ENCODE measurements around the gene SNTA1.
"Not testable (repeated sequence)": the region's sequence is repeated elsewhere in the genome, so short reads cannot be mapped to it uniquely, and the experiment has no call there.

SNTA1 gene

DNA sequence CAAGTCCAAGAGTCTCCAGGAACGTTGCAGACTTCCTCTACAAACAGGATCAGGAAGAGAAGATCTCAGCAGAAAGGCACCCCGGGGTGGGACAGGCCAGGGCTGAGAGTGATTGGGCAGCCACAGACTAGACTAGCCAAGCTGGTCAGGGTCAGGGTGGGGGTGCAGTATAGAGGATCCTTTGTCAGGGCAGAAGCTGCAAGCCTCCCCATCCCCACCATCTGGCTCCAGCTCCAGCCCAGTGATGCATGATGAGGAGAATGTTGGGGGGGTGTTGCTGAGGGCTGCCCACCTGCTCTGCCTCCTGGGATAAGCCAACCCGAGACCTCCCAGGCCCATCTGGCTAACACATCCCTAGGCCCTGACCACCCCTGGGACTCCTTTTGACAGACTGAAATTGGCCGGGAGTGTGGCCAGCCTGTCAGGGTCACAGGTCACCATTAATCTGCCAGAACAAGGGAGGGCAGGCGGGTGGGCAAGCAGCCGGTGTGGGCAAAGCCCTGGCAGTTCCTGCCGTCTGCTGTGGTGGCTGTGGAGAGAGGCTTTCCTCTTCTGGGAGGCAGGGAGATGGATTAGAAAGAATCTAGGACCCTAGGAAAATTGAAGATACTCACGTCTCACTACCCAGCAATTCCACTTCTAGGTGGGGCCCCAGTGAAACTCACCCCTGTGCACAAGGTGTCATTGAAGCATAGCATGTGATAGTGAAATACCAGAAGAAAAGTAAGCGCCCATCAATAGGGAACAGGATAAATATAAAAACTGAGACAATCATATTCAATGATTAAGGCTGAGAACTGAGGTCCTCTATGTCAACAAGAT is 22.1 kb upstream of the SNTA1 start:
- no peak for DNase-seq

DNA sequence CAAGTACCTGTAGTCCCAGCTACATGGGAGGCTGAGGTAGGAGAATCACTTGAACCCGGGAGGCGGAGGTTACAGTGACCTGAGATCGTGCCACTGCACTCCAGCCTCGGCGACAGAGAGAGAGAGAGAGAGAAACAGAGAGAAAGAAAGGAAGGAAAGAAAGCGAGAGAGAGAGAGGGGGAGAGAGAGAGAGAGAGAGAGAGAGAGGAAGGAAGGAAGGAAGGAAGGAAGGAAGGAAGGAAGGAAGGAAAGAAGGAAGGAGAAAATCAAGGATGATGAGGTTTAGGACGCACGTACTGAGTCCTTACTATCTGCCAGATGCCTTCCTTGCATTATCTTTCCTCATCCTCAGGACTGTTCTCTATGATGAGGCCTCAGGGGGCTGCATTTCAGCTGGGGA is 21.2 kb upstream of the SNTA1 start:
- DNase-seq = not testable (repeated sequence)

DNA sequence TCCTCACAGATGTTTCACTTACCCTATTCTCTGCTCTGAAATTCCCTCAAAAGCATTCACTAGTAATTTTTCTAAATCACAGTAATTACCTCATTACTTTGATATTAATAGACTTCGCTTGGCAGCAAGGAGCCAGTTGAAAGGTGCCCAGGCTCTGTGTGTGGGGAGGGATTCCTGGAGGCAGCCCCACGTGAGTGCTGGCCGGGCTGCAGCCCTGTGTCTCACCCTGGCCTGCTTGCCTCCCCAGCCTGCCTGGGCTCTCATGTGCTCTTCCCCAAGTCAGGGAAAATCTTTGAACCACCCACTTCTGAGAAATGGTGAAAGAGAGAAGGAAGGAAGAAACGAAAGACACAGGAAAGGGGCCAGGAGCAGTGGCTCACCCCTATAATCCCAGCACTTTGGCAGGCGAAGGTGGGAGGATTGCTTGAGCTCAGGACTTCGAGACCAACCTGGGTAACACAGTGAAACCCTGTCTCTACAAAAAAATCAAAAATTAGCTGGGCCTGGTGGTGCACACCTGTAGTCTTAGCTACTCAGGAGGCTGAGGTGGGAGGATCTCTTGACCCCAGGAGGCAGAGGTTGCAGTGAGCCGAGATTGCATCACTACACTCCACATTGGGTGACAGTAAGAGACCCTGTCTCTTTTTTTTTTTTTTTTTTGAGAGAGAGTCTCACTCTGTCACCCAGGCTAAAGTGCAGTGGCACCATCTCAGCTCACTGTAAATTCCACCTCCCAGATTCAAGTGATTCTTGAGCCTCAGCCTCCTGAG is 20.0 kb upstream of the SNTA1 start:
- no peak for DNase-seq

DNA sequence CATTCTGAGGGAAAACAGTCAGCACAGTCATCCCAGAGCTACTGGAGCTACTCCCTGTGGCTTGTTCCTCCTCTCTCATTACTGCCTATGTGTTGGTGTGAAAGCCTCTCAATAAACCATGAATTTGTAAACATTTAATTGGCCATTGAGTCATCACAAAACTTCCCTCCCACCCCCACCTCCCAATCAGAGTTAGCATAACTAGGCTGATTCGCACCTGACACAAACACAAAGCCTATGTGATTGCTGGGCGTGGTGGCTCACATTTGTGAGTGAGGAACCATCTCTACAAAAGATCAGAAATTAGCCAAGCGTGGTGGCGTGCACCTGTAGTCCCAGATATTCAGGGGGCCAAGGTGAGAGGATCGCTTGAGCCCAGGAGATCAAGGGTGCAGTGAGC is 17.1 kb upstream of the SNTA1 start:
- no peak for DNase-seq

DNA sequence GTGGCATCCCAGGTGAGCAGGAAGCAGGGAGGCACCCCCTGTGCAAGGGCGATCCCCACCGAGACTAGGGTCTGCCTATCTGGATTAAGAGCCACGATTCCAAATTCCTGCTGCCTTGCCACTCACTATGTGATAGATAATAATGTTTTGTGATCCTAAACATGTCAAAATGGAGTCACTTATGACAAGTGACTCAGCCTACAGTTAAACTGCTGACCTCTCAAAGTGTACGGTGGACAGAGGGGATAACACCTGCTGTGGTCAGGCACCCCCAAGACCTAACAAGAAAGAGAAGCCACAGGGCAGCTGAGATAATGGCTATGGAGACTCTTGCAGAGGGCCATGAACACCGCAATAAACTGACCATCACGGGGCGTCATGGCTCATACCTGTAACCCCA is 16.0 kb upstream of the SNTA1 start:
- DNase-seq = no peak

DNA sequence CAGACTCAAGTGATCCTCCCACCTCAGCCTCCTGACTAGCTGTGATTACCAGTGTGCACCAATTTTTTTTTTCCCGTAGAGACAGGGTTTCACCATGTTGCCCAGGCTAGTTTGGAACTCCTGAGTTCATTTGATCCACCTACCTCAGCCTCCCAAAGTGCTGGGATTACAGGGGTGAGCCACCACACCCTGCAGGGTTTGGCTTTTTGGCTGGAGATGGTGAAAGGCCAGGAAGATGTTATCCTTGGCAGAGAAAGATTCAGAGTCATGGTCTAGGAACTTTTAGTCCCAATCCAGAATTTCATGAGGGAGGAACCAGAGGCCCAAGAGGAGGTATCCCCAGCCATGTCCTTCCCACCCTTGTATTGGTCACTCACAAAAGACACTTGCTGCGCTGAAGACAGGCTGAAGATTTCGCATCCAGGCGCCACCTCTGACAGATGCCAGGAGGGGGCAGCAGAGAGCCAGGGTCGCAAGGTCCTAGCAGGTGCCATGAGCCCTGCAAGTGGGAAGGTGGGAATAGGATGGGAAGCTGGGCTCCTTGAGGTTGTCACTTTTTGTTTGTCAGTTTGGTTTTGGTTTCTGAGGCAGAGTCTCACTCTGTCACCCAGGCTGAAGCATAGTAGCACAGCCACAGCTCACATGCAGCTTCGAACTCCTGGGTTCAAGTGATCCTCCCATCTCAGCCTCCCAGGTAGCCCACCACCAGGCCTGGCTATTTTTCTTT is 13.5 kb upstream of the SNTA1 start:
- DNase-seq = peak; percentile 38

DNA sequence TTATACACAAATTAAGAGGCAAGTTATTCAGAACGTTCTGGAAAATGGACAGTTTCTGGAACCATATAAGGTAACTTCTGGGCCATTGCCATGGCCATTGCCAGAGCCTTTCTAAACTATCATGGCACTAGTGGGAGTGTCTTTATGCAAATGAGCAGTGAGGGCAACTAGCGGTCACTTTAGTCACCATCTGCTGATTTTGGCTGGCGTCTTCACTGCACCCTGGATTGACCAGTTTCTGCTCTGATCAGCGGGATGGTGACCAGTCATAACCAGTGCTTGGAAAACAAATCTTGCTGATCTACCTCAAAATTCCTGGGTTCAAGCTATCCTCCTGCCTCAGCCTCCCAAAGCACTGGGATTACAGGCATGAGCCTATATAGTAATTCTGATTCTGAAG is 7.3 kb upstream of the SNTA1 start:
- no peak for DNase-seq

DNA sequence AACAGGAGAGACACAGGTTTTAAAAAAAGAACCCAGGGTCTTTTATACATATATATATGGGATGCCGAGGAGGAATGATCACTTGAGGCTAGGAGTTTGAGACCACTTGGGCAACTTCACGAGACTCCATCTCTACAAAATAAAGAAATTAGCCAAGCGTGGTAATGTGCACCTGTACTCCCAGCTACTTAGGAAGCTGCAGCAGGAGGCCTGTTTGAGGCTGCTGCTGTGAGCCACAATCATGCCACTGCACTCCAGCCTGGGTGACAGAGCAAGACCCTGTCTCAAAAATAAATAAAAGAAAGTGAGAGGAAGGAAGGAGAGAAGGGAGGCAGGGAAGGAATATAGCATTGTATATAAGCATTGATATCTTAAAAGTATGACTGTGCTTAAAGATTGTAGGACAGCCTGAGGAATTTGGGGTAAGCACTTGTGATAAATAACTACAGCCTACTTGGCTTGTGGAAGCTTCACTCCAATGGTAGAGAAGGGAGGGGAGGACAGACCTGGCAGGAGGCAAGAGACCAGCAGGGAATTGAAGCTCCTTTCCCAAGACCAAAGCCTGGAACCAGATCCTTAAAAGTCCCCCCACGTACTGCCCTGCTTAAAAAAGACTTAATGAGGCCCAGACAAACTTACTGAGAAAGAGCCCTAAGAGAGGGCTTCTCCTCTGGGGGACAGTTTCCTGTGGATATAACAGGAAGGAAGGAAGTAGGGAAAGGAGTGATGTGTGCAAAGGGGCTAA is 2.5 kb upstream of the SNTA1 start:
- no peak for DNase-seq

DNA sequence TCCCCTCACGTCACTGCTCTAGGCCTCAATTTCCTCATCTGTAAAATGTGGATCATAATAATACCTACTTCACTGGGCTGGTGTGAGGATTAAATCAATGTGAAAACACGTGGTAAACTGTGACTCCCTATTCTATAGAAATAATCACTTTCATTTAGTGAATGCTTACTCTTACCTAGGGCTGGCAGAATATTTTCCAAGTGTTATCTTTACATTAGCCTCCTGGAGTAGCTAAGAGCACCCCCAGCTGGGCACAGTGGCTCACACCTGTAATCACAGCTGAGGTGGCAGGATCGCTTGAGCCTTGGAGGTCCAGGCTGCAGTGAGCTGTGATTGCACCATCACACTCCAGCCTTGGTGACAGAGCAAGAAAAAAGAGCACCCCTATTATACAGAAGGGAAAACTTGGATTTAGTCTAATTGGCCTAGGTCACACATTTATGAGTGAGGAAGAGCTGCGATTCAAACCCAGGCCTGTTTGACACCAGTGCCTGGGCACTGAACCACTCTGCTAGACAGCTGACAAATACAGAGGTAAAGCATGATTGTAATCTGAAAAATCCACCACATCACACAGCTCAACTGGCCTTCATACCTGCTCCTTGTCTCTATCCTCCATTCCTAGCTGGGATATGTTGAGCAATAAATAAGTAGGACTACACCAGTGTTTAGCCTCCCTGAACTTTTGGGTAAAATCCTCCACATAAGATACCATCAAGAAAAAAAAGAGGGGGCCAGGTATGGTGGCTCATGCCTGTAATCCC is 1.4 kb upstream of the SNTA1 start:
- no peak for DNase-seq

DNA sequence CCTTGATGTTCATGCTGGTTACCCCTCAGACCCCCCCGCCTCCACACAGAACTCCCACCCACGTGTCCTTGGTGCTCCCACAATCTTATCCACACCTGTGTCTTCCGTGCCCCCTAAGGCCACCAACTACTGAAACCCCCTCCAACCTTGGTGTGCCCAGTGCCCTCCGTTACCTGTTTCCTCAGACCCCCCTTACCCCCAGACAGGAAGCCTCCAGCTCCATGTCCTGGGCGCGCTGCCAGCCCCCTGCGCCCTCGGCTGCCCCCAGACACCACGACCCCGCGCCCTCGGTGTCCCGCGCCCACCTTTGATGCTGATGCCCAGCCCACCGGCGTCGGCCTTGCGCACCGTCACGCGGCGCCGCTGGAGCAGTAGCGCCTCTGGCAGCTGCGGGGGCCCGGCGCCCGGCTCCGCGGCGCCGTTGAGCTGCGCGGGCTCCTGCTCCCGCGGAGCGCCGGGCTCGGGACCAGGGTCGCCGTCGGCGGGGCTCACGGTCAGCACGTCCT is 504 bp downstream of the SNTA1 start:
- no peak for DNase-seq

DNA sequence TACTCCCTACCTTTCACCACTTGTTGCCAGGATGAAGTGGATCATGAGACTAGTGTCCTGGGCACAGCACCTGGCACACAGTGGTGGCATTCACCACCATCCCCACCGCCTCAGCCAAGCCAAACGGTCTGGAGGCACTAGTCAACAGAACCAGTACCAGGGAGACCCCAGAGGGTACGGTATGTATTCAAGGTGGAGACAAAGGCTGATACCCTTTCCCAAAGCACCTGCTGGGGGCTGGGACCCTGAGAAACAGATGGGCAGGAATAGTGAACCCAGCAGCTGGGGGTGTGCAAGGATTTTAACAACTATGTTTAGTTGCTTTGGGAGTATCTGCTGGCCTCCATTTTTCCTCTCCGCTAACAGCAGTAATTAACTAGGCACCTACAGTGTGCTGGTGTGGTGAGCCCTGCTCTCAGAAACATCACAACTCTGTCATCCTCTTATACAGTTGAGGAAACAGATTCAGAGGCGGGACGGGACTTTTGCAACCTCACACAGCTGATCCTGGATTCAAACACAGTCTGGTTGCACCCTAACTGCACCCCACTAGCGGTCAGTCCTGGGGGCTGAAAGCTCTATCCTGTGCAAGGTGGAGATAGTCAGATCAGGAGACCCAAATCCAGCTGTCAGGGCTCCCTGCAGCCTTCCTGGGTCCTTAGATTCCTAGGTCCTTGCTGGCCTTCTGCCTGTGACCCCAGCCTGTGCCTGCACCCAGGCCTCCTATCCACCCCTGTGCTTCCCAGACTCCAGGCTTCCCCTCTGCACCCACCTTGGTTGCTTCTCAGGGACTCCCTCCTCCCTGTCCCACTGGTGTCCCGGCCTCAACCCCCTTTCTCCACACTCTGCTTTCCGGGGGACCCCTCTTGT is 1.2 kb downstream of the SNTA1 start:
- no peak for DNase-seq

DNA sequence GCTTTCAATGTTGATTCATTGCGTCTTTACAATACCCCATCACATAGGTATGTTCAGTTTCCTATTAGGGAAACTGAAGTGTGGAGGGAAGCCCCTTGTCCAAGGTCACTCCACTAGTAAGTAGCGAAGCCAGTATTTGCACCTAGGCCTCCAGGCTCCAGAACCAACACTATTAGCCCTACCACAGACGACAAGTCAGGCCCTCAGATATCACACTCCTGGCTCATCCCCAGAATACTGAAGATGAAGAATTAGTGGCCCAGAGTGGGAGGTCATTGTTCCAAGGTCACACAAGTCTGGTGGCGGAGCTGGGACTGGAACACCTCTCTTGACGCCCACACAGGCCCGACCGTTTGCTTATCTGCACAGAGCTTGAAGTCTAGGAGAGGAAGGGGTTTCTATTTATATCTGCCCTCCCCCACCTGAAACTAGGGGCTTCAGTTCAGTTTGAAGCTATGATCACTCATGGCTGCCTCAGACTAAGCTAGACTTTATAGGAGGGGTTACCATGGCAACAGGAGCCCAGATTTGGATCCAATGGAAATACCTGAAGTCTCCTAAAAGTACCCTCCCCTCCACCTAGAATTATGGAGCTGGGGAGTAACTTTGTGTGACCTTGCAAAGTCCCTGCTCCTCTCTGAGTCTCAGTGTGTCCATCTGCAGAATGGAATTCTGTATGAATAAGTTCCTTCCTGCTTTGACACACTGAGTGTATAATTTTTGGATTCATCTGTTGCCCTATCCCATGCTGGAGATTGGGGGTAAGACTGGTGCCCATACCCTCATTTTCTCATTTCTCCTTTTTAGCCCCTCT is 2.2 kb downstream of the SNTA1 start:
- DNase-seq = no peak

DNA sequence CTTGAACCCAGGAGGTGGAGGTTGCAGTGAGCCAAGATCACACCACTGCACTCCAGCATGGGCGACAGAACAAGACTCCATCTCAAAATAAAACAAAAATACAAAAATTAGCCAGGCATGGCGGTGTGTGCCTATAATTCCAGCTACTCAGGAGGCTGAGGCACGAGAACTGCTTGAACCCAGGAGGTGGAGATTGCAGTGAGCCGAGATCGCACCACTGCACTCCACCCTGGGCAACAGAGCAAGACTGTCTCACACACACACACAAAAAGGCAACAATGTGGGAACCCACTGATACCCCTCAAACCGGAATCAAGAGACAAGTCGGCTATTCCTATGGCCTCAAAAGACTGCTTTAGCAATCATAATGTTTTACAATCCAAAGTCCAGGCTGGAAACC is 3.0 kb downstream of the SNTA1 start:
- not testable (repeated sequence) for DNase-seq

DNA sequence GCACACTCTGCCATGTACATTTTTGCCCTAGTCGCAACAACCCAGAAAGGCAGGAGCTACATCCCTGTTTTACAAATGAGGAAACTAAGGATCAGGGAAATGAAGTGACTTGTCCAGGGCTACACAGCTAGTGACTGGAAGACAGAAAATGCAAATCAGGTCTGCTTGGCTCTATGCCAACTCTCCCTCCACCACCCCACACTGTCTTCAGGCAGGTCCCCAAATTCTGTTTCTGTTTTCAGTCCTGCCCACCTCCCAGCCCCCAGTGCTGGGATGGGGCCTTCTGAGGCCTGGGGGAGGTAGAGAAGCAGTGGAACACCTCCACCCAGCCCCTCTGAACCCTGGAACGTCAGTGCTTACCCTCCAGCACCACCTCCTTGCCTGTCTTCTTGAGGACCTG is 5.1 kb downstream of the SNTA1 start:
- DNase-seq = no peak

DNA sequence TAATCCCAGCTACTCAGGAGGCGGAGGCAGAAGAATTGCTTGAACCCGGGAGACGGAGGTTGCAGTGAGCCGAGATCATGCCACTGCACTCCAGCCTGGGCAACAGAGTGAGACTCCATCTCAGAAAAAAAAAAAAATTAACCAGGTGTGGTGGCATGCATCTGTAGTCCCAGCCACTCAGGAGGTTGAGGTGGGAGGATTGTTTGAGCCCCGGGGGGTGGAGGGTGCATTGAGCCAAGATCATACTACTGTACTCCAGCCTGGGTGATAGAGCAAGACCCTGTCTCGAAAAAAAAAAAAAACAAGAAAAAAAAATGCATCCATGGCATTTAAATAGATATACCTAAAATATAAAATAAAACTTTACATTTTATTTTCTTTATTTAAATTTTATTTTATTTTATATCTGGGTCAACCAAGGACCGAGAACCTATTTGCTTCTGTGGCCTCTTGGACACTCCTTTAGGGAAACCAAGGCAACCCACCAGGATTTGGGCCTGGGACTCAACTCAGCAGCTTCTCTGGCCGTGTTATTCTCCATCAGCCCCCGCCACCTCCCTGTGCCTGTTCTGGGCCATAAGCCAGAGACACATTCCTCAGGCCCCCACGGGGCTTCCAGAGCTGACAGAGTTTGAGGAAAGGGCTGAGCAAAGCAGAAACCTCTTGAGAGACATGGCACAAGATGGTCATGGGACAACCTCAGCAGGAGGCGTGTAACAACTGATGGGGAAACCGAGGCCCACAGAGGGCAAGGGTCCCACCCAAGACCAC is 6.2 kb downstream of the SNTA1 start:
- no peak for DNase-seq

DNA sequence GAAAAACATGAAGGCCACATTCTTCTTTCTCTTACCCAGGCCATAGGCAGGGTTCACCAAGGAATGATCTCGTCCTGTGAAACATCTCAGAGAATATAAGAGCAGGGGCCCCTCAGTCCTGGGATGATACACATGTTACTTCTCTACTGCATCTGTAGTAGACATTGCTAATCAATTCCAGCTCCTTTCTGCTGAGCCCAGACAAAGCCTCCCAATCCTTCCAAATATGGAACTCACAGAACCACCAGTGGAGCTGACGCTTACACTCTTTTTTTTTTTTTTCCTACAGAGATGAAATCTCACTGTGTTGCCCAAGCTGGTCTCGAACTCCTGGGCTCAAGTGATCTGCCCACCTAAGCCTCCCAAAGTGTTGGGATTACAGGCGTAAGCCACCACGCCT is 9.1 kb downstream of the SNTA1 start:
- no peak for DNase-seq

DNA sequence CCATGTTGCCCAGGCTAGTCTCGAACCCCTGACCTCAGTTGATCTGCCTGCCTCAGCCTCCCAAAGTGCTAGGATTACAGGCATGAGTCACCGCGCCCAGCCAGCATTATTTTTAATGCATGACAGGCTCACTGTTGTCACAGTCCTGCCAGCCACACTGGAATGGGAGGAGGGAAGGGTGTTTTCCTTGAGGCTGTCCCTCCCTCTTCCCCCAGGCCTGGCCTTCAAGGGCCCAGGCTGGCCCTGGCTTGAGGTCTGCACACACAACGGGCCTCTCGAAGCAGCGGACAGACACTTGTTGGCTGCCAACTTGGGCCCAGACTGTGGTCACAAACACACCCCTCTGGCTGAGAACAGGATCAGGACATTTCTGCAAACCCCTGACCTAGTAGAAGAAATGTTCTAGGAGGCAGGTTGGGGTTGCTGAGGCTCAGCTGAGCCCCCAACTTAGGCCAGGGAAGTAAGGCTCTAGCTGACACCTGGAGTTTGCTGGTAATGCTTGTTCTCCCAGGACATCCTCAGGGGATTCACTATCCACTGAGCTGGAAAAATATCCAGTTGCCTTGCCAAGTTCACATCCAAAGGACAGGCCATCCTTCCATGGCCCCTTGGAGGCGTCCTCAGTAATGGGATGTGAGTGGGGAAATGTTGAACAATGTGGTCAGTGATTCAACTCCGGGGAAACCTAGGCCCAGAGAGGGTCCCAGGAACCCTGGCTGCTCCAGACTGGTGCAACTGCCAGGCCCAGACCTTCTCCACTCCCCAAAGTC is 9.9 kb downstream of the SNTA1 start:
- no peak for DNase-seq

DNA sequence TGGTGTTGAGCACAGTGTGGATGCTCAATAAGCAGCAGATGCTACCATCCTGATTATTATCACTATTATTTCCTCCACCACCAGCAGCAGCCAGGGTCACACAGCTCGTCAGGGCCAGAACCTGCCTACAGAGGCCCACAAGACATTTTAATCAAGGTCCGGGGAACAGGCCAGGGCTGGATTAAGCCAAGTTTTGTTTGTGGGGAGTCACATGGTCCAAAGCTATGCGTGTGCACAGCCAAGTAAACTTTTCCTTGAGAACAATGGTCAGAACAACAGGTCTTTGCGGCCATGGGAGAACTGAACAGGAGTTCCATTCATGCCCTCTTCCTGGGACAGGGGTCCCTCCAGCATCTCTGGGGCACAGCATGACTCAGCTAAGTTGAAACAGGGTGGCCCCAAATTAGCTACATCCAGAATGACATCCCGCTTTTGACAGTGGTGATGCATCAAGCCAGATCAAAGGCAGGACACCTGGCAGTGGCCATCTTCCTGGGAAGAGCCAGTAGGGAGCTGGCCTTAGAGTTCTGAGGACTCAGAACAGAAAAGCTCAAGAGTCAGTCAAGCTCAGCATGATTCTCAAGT is 11.7 kb downstream of the SNTA1 start:
- DNase-seq = no peak

Measured in GOT3 (cell line).